ENCODE data around the gene CASKIN2. TPM values are rescaled to one million over a fixed set of nuclear protein-coding genes. Genes with fewer than 3 reads are reported as not detected.
A peak's percentile ranks its signal among the peaks of the same experiment; 100 is the strongest.

CASKIN2 gene
- total and polyA plus RNA-seq, 4 donors = 2.3 to 12.1 (median 8.6) TPM

- TF ChIP-seq HNF4G (IDR thresholded peaks at IDR 0.05) (no peak), ATF3 (IDR thresholded peaks at IDR 0.05) (no peak), RXRA (IDR thresholded peaks at IDR 0.05) (no peak), YY1 (IDR thresholded peaks at IDR 0.05) (no peak), FOXA1 (IDR thresholded peaks at IDR 0.05) (no peak), HNF4A (conservative IDR thresholded peaks at IDR 0.05) (no peak), EGR1 (IDR thresholded peaks at IDR 0.05; ENCODE audit: low read depth in 2 of 2) (no peak), SP1 (IDR thresholded peaks at IDR 0.05) (no peak), MAX (IDR thresholded peaks at IDR 0.05) (no peak), JUND (IDR thresholded peaks at IDR 0.05) (no peak), CTCF (IDR thresholded peaks at IDR 0.05; ENCODE audit: low read depth, low read length, missing input control) (no peak), TAF1 (conservative IDR thresholded peaks at IDR 0.05) (no peak), RAD21 (IDR thresholded peaks at IDR 0.05) (no peak), REST (IDR thresholded peaks at IDR 0.05) (no peak), FOXA2 (IDR thresholded peaks at IDR 0.05) (no peak), GABPA (IDR thresholded peaks at IDR 0.05 in 1 of 2, conservative IDR thresholded peaks at IDR 0.05 in 1 of 2) (no peak), NR2F2 (IDR thresholded peaks at IDR 0.05) (no peak)
- TF ChIP-seq, protein P1, sequence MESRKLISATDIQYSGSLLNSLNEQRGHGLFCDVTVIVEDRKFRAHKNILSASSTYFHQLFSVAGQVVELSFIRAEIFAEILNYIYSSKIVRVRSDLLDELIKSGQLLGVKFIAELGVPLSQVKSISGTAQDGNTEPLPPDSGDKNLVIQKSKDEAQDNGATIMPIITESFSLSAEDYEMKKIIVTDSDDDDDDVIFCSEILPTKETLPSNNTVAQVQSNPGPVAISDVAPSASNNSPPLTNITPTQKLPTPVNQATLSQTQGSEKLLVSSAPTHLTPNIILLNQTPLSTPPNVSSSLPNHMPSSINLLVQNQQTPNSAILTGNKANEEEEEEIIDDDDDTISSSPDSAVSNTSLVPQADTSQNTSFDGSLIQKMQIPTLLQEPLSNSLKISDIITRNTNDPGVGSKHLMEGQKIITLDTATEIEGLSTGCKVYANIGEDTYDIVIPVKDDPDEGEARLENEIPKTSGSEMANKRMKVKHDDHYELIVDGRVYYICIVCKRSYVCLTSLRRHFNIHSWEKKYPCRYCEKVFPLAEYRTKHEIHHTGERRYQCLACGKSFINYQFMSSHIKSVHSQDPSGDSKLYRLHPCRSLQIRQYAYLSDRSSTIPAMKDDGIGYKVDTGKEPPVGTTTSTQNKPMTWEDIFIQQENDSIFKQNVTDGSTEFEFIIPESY (IDR thresholded peaks at IDR 0.05) = no peak
- Histone ChIP-seq H3K4me3 (ENCODE audit: low read depth in 1 of 3, low read length in 3 of 3) (no peak overlapping the region), H3K9me3 (ENCODE audit: control insufficient read depth in 4 of 4, low read length in 3 of 4) (no peaks in the 10 kb centered on the region), H3K9ac (ENCODE audit: low read depth in 1 of 2, low read length in 2 of 2) (no peak overlapping the region), H3K4me1 (ENCODE audit: control insufficient read depth in 4 of 4, insufficient read depth in 4 of 4, low read length in 3 of 4) (peaks cover 18 to 63% (median 46%) of the 10 kb centered on the region in 4 donors), H3K36me3 (ENCODE audit: control insufficient read depth in 4 of 4, insufficient read depth in 3 of 4, low read depth in 1 of 4, low read length in 3 of 4) (peaks cover 0 to 15% (median 7%) of the 10 kb centered on the region in 4 donors), H3K27me3 (ENCODE audit: control insufficient read depth in 4 of 4, insufficient read depth in 4 of 4, low read length in 3 of 4) (no peaks in the 10 kb centered on the region), H3K27ac (ENCODE audit: low read depth in 1 of 2, low read length in 2 of 2) (peak overlapping the region in 1 of 2 donors; percentile 1)
- no peak for DNase-seq (ENCODE audit: low spot score)
- 79% methylated on average over 27 of the region's 27 CpGs for WGBS
Measured at GRCh38 chr17:75507733-75508719, 7.3 kb downstream of the CASKIN2 start.

All from liver (tissue), 9 donors.